Loucy (cell line): Measurements from ENCODE around the gene DKK3.

Source experiments
- H2AFZ ChIP-seq: fragments of 200-600 bp; sonication (generic); 2 replicates; pipeline ENCODE4 v1.6.0; 2016; ENCODE audit warnings: antibody characterized with exemption, mild to moderate bottlenecking, low read length, moderate library complexity
- H3F3A ChIP-seq: fragments of 200-600 bp; 2 replicates; pipeline ENCODE4 v1.6.0; 2016; ENCODE audit warnings: antibody characterized with exemption, low read depth, mild to moderate bottlenecking
- H3K27me3 ChIP-seq: fragments of 200-600 bp; sonication (generic); 2 replicates; pipeline ENCODE4 v1.6.1; 2014; ENCODE audit warnings: low read length, mild to moderate bottlenecking; ENCODE audit not compliant: insufficient read depth, poor library complexity, severe bottlenecking
- H3K36me3 ChIP-seq: fragments of 200-600 bp; sonication (generic); 2 replicates; pipeline ENCODE4 v1.6.1; 2016; ENCODE audit warnings: low read length; ENCODE audit not compliant: insufficient read depth
- H3K4me1 ChIP-seq: fragments of 200-600 bp; sonication (generic); 2 replicates; pipeline ENCODE4 v1.5.1; 2014; ENCODE audit warnings: low read length, mild to moderate bottlenecking; ENCODE audit not compliant: insufficient read depth, poor library complexity, severe bottlenecking
- H3K4me2 ChIP-seq: fragments of 200-600 bp; sonication (generic); 2 replicates; pipeline ENCODE4 v1.6.0; 2014; ENCODE audit warnings: antibody characterized with exemption, low read length, low read depth, mild to moderate bottlenecking; ENCODE audit not compliant: poor library complexity, severe bottlenecking
- H3K4me3 ChIP-seq: fragments of 200-600 bp; sonication (generic); 2 replicates; pipeline ENCODE4 v1.5.1; 2014; ENCODE audit warnings: low read length, mild to moderate bottlenecking, mixed read lengths; ENCODE audit not compliant: poor library complexity, severe bottlenecking
- H3K79me2 ChIP-seq: fragments of 200-600 bp; sonication (generic); 2 replicates; pipeline ENCODE4 v1.6.1; 2014; ENCODE audit warnings: low read length; ENCODE audit not compliant: insufficient read depth
- H3K9ac ChIP-seq: fragments of 200-600 bp; sonication (generic); 2 replicates; pipeline ENCODE4 v1.6.0; 2014; ENCODE audit warnings: mild to moderate bottlenecking, low read depth, low read length, moderate library complexity; ENCODE audit not compliant: poor library complexity, severe bottlenecking
- H3K9me2 ChIP-seq: fragments of 200-600 bp; sonication (generic); replicated peaks from 2 replicates; pipeline ENCODE4 v1.6.1; 2016; ENCODE audit warnings: low read depth, low read length, mixed read lengths
- H3K9me3 ChIP-seq: fragments of 200-600 bp; sonication (generic); 2 replicates; pipeline ENCODE4 v1.6.1; 2014; ENCODE audit warnings: mild to moderate bottlenecking, antibody characterized with exemption, low read length, low read depth; ENCODE audit not compliant: insufficient read depth
- H4K20me1 ChIP-seq: fragments of 200-600 bp; sonication (generic); 2 replicates; pipeline ENCODE4 v1.6.0; 2014; ENCODE audit warnings: antibody characterized with exemption, low read length, mild to moderate bottlenecking; ENCODE audit not compliant: insufficient read depth, poor library complexity, severe bottlenecking
- CTCF ChIP-seq: fragments of 200-600 bp; sonication (generic); conservative IDR thresholded peaks from 2 replicates; pipeline ENCODE4 v1.5.1; 2014; ENCODE audit warnings: mild to moderate bottlenecking, antibody characterized with exemption, low read length
- EZH2phosphoT487 ChIP-seq: fragments of 200-600 bp; IDR thresholded peaks from 2 replicates; pipeline ENCODE4 v1.6.1; 2018; ENCODE audit warnings: antibody characterized with exemption, mild to moderate bottlenecking, moderate library complexity, borderline replicate concordance

The DKK3 gene

GRCh38 chr11:11929920-11930319, 78.5 kb downstream of the DKK3 start:
- Histone ChIP-seq H3K79me2 (no peaks in the 10 kb centered on the region), H2AFZ (no peak overlapping the region), H3K4me3 (no peak overlapping the region), H3K4me1 (no peaks in the 10 kb centered on the region), H3K36me3 (peaks cover 36% of the 10 kb centered on the region; the same call in 1 of the 2 replicates), H3K4me2 (no peak overlapping the region), H4K20me1 (no peaks in the 10 kb centered on the region), H3F3A (no peaks in the 10 kb centered on the region), H3K9ac (no peak overlapping the region), H3K9me2 (no peaks in the 10 kb centered on the region), H3K27me3 (no peaks in the 10 kb centered on the region), H3K9me3 (no peaks in the 10 kb centered on the region)
- no peak for TF ChIP-seq CTCF
- no peak for TF ChIP-seq EZH2phosphoT487

DNA sequence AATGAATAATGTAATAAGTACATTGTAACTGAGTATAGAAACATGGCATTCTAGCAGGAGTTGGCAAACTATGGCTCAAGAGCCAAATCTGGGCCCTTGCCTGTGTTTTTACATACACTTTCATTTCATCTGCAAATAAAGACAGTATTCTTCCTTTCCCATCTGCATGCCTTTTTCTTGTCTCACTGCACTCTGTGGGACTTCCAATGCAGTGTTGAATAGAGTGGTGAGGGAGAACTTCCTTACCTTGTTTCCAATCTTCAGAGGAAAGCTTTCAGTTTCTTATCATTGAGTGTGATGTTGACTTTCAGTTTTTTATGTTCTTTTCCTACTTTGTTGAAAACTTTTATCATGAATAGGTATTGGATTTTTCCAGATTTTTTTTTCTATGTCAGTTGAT, 84.6 kb downstream of the DKK3 start:
- Histone ChIP-seq H2AFZ (no peak overlapping the region), H4K20me1 (no peaks in the 10 kb centered on the region), H3K9me3 (no peaks in the 10 kb centered on the region), H3K27me3 (no peaks in the 10 kb centered on the region), H3K9ac (no peak overlapping the region), H3K4me1 (no peaks in the 10 kb centered on the region), H3K9me2 (no peaks in the 10 kb centered on the region), H3K36me3 (peaks cover 8% of the 10 kb centered on the region; the same call in 1 of the 2 replicates), H3K79me2 (no peaks in the 10 kb centered on the region), H3K4me2 (no peak overlapping the region), H3F3A (no peaks in the 10 kb centered on the region), H3K4me3 (no peak overlapping the region)
- no peak for TF ChIP-seq EZH2phosphoT487
- TF ChIP-seq CTCF: no peak

GRCh38 chr11:11916981-11917399, 91.4 kb downstream of the DKK3 start:
- Histone ChIP-seq H3K9me3 (no peaks in the 10 kb centered on the region), H3K4me2 (no peak overlapping the region), H3K4me3 (no peak overlapping the region), H3K4me1 (no peaks in the 10 kb centered on the region), H3K9ac (no peak overlapping the region), H4K20me1 (no peaks in the 10 kb centered on the region), H3K79me2 (no peaks in the 10 kb centered on the region), H3F3A (no peaks in the 10 kb centered on the region), H3K27me3 (no peaks in the 10 kb centered on the region), H2AFZ (no peak overlapping the region), H3K9me2 (no peaks in the 10 kb centered on the region), H3K36me3 (no peaks in the 10 kb centered on the region)
- TF ChIP-seq CTCF (no peak), EZH2phosphoT487 (no peak)
